Adipocyte (in vitro differentiated cells): ENCODE measurements around the gene ZNF768.

ENCODE experiments used
- DNase-seq: peaks from one replicate; pipeline ENCODE4 v3.0.0-alpha.2; 2015; ENCODE audit warnings: low read depth
- H3K27me3 ChIP-seq: replicated peaks from 2 replicates; pipeline ENCODE4 v1.7.0; 2013; ENCODE audit warnings: mild to moderate bottlenecking, low read length, moderate library complexity; ENCODE audit not compliant: control insufficient read depth, insufficient read depth
- H3K36me3 ChIP-seq: 2 replicates; pipeline ENCODE4 v1.7.0; 2013; ENCODE audit warnings: low read length, mild to moderate bottlenecking, moderate library complexity; ENCODE audit not compliant: control insufficient read depth, insufficient read depth, severe bottlenecking
- H3K4me1 ChIP-seq: 2 replicates; pipeline ENCODE4 v1.7.0; 2013; ENCODE audit warnings: mild to moderate bottlenecking, low read length, moderate library complexity; ENCODE audit not compliant: control insufficient read depth, insufficient read depth
- H3K4me3 ChIP-seq: 2 replicates; pipeline ENCODE4 v1.7.0; 2013; ENCODE audit warnings: mild to moderate bottlenecking, low read length, moderate library complexity
- H3K9ac ChIP-seq: 2 replicates; pipeline ENCODE4 v1.7.0; 2013; ENCODE audit warnings: mild to moderate bottlenecking, low read length, moderate library complexity
- H3K9me3 ChIP-seq: 2 replicates; pipeline ENCODE4 v1.7.0; 2013; ENCODE audit warnings: mild to moderate bottlenecking, low read length, moderate library complexity; ENCODE audit not compliant: control insufficient read depth

The ZNF768 gene

DNA sequence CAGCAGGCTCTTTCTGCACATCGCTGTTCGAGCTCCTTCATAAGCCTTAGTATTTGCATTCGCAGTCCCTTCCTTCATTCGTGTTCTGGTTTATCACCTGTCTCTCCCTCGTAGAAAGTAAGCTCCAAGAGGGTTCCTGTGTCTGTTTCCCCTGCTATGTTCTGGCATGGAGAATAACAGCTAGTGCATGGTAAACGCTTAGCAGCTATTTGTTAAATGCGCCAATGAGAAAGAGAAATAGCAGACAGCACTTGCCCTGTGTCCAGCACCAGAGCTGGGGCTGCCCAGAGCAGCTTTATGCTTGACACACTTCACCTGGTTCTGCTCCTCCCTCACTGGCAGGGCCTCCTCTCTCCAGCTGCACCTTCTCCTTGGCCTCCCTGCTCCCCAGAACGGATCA is 39.6 kb upstream of the ZNF768 start:
- Histone ChIP-seq H3K9me3 (no peaks in the 10 kb centered on the region), H3K36me3 (no peaks in the 10 kb centered on the region), H3K4me3 (no peak overlapping the region), H3K27me3 (no peaks in the 10 kb centered on the region), H3K9ac (no peak overlapping the region), H3K4me1 (peaks cover 9% of the 10 kb centered on the region)
- no peak for DNase-seq

DNA sequence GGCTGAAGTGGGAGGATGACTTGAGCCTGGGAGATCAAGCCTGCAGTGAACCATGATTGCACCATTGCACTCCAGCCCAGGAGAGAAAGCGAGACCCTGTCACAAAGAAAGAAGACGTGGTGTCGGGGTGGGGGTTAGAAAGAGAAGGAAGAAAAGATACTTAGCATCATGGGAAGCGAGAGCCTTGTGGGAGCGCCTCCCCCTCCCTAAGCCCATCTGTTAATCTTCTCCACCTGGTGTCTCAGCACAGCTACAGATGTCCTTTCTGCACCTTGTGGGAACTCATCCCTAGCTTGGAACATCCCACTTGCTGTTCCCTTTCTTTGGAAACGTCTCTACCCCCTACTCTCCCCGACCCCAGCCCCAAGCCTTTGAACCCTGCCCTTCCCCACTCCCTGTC is 39.2 kb upstream of the ZNF768 start:
- no peak for DNase-seq
- Histone ChIP-seq H3K9ac (no peak overlapping the region), H3K27me3 (no peaks in the 10 kb centered on the region), H3K4me3 (no peak overlapping the region), H3K9me3 (no peaks in the 10 kb centered on the region), H3K36me3 (no peaks in the 10 kb centered on the region), H3K4me1 (peaks cover 7% of the 10 kb centered on the region)

DNA sequence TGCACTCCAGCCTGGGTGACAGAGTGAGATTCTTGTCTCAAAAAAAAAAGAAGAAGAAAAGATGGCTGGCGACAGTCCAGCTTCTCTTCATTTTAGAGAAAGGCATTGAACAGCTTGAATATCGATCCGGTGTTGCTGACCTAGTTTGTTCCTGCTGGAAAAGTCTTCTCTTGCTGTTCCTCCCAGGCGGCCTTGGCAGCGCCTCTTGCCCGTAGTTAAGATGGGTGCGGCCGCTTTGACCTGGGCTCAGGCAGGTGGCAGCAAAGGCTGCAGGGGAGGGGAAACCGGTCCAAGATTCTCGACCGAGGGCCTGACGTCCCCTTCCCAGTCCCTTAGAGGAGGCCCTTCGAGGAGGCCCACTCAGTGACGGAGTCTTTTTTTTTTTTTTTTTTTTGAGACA is 35.7 kb upstream of the ZNF768 start:
- Histone ChIP-seq H3K27me3 (no peaks in the 10 kb centered on the region), H3K9me3 (no peaks in the 10 kb centered on the region), H3K4me1 (peaks cover 4% of the 10 kb centered on the region), H3K36me3 (no peaks in the 10 kb centered on the region), H3K4me3 (no peak overlapping the region), H3K9ac (no peak overlapping the region)
- no peak for DNase-seq

DNA sequence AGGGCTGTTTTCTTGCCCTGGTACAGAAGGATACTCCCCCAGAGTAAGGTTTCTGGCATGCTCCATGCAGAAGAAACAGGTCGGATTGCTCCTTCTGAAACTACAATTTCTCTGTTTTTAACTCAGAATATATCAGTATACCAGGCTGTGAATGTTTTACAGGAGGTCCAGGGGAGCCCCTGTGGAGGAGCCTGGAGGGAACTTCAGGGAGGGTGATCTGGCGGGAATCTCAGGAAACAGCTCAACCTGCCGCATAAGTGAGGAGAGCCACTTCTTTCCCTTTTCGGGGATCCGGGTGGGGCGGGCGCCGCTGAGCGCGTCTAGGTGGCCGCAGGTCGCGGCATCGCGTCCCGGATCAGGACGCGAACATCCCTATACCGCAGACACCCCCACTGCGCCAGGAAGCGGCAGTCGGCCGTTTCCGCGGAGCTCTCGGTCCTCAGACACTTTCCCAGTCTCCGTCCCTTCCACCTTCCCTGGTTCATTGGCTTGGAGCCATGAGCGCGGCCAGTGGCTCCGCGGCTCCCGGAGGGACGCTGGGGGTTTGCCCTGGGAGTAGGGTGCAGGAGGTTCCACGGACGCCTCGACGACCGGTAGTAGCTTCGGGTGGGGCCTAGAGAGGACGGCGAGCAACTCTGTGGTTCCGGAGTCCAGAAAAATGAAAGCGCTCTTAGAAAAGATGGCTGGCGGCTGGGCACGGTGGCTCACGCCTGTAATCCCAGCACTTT is 34.9 kb upstream of the ZNF768 start:
- no peak for DNase-seq
- Histone ChIP-seq H3K27me3 (no peaks in the 10 kb centered on the region), H3K9me3 (no peaks in the 10 kb centered on the region), H3K4me3 (peak overlapping the region; percentile 76), H3K4me1 (peaks cover 4% of the 10 kb centered on the region), H3K36me3 (no peaks in the 10 kb centered on the region), H3K9ac (peak overlapping the region; percentile 72)

DNA sequence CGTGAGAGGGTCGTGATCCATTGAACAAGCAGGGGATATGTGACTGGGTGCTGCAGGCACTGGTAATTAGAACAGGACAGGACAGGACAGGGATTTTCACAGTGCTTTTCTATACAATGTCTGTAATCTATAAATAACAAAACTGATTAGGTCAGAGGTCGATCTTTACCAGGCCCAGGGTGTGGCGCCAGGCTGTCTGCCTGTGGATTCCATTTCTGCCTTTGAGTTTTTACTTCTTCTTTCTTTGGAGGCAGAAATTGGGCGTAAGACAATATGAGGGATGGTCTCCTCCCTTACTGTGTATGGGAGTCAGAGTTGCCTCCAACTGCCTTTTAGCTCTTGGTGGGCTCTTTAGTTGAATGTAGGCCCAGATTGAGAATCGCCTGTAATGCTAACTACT is 33.3 kb upstream of the ZNF768 start:
- Histone ChIP-seq H3K4me3 (no peak overlapping the region), H3K9me3 (no peaks in the 10 kb centered on the region), H3K27me3 (no peaks in the 10 kb centered on the region), H3K4me1 (peaks cover 4% of the 10 kb centered on the region), H3K9ac (no peak overlapping the region), H3K36me3 (peaks cover 9% of the 10 kb centered on the region)
- no peak for DNase-seq

DNA sequence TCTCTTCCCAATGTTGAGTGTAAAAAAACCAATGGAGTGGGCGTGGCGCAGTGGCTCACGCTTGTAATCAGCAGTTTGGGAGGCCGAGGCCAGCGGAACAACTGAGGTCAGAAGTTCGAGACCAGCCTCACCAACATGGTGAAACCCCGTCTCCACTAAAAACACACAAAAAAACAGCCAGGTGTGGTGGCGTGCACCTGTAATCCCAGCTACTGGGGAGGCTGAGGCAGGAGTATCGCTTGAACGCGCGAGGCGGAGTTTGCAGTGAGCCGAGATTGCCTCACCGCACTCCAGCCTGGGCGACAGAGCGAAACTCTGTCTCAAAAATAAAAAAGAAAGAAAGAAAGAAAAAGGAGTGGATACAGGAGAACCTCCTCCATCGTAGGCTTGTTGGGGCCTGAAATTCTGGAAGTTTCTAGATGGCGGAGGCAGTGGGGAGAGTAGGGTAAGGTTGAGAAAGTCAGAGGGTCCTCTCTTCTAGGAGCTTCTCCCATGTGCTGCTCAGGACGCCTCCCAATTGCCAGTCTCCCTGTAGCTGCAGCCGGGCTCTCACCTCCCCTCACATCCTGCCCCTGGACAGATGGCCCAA is 32.5 kb upstream of the ZNF768 start:
- Histone ChIP-seq H3K4me3 (peak overlapping the region; percentile 91), H3K9me3 (no peaks in the 10 kb centered on the region), H3K36me3 (peaks cover 14% of the 10 kb centered on the region), H3K27me3 (no peaks in the 10 kb centered on the region), H3K9ac (peak overlapping the region; percentile 76), H3K4me1 (peaks cover 4% of the 10 kb centered on the region)
- DNase-seq, result no peak

DNA sequence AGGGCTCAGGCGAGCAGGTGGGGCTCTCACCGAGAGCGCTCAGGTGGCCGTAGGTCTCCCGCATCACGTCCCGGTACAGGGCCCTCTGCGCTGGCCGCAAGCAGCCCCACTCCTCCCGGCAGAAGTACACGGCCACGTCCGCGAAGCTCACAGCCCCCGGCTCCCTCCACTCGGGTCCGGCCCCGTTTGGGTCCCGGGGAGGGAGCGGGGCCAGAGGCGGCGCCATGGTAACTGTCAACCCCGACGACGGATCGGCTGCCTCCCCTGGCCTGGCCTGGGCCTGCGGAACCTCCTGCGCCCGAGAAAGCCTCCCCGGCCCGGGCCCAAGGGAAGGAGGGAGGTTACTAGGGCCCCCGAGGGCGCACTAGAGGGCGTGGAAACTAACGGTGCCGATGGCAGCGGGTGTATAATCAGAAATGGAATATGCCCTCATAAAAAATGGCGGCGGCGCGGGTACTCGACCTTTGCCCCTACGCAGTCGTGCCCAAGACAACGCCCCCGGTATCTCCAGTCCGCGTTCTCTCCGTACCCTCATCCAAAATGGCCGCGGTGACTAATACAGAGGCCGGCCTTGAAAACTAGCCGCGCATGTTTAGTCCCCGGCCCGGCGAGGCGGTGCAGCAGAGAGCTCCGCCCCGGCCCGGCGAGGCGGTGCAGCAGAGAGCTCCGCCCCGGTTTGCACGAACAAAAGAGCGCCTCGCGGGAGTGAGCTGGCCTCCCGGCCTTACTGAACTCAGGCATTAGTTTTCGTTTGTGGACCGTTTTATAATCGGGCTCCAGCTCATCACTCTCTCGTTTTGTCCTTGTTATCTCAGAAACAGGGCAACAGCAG is 31.8 kb upstream of the ZNF768 start, which contains the start of gene ZNF764:
ZNF764 (minus strand) TSS at position 418 of the 832 bp plus-strand sequence; CDS start at position 226, 192 bp downstream.
- H3K27me3 ChIP-seq, result no peaks in the 10 kb centered on the region
- no peaks in the 10 kb centered on the region for H3K9me3 ChIP-seq
- H3K4me3 ChIP-seq, result peak within 1 kb of the TSS; percentile 91
- peaks cover 14% of the 10 kb centered on the region for H3K36me3 ChIP-seq
- DNase-seq, result peak; percentile 100
- peaks cover 4% of the 10 kb centered on the region for H3K4me1 ChIP-seq
- H3K9ac ChIP-seq, result peak within 1 kb of the TSS; percentile 95

DNA sequence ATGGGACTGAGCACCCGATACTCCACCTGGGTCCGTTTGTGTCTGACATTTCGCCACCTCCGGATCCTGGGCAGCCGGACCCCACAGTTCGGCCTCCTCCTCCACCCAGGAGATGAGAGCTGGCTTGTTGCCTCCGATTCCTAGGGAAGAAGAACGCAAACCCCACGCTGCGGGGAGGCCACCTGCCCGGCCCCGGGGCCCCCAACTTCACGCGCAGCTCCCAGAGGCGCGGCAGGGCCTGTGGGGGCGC is 31.3 kb upstream of the ZNF768 start:
- H3K4me3 ChIP-seq, result peak overlapping the region; percentile 91
- peaks cover 14% of the 10 kb centered on the region for H3K36me3 ChIP-seq
- no peak for DNase-seq
- H3K9me3 ChIP-seq, result no peaks in the 10 kb centered on the region
- H3K9ac ChIP-seq, result peak overlapping the region; percentile 95
- H3K27me3 ChIP-seq, result no peaks in the 10 kb centered on the region
- H3K4me1 ChIP-seq, result peaks cover 4% of the 10 kb centered on the region

DNA sequence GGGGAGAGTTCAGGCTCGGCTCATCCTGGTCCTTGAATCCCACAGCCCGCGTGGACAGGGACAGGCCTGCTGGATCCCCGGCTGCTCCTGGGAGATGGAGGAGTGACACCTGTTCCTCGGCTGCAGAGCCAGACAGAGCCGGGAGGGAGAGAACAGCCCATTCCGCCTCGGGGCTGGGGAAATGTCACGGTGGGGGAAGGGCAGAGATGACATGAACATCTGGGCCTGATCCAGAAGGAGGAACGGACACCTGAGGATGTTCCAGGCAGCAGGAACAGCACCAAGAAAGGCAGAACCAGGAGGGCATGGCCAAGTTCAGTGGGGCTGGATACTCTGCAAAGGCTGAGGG is 29.7 kb upstream of the ZNF768 start:
- no peak for DNase-seq

DNA sequence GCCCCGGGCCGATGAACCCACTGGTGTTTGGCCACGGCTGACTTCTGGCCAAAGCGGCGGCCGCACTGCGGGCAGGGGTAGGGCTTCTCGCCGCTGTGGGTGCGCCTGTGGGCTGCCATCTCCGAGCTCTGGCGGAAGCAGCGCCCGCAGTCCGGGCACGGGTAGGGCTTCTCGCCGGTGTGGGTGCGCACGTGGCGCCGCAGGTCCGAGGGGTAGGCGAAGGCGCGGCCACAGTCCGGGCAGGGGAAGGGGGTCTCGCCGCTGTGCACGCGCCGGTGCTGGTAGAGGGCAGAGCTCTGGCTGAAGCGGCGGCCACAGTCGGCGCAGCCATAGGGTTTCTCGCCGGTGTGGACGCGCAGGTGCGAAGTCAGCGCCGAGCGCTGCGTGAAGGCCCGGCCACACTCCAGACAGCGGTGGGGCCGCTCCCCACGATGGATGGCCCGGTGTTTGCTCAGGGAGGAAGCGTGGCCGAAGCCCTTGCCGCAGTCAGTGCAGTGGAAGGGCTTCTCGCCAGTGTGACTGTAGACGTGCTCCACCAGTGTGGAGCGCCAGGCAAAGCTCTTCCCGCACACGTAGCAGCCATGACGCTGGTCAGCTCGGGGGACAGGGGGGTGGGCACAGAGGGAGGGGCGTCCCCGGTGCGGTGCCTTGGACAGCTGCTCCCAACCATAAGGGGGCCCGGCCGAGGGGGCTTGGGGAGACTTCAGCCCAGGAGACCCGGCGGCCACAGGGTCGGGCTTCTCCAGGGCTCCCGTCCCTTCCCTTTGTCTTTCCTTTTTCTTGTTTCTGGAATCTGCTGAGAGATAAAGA is 29.2 kb upstream of the ZNF768 start:
- peaks cover 8% of the 10 kb centered on the region for H3K4me1 ChIP-seq

More for the DNA sequence above, 29.7 kb upstream of the ZNF768 start:
- H3K36me3 ChIP-seq, result peaks cover 14% of the 10 kb centered on the region
- no peaks in the 10 kb centered on the region for H3K9me3 ChIP-seq
- H3K4me1 ChIP-seq, result peaks cover 8% of the 10 kb centered on the region
- H3K4me3 ChIP-seq, result no peak overlapping the region
- H3K27me3 ChIP-seq, result no peaks in the 10 kb centered on the region
- no peak overlapping the region for H3K9ac ChIP-seq

More for the DNA sequence above, 29.2 kb upstream of the ZNF768 start:
- no peak overlapping the region for H3K4me3 ChIP-seq
- no peaks in the 10 kb centered on the region for H3K27me3 ChIP-seq
- no peak for DNase-seq
- no peaks in the 10 kb centered on the region for H3K9me3 ChIP-seq
- no peak overlapping the region for H3K9ac ChIP-seq
- peaks cover 14% of the 10 kb centered on the region for H3K36me3 ChIP-seq
